WTC11 (cell line): Measurements from ENCODE around the gene LILRA6. TPM values are rescaled to one million over a fixed set of nuclear protein-coding genes. Genes with fewer than 3 reads are reported as not detected.

Experiments used
- ATAC-seq: fragments of 200-7000 bp; cut with Tn5 transposase; 2 replicates; pipeline ENCODE4 v1.10.0; 2021; ENCODE audit warnings: mild to moderate bottlenecking, moderate library complexity
- CTCF ChIA-PET: fragments of 300-600 bp; sonication (Branson Sonifier 250); formaldehyde crosslinking; loops from one replicate; lab custom pipeline; 2021; ENCODE audit warnings: antibody characterized with exemption; lab: Charles Lee
- POLR2A ChIA-PET: fragments of 350-600 bp; sonication (Branson Sonifier 250); formaldehyde crosslinking; loops from one replicate; lab custom pipeline; 2021; ENCODE audit warnings: antibody characterized with exemption; lab: Charles Lee
- DNase-seq: peaks from one replicate; pipeline ENCODE4 v3.0.0; 2021; ENCODE audit warnings: low spot score
- H3K27ac Mint-ChIP-seq: 2 replicates; pipeline ENCODE4 v1.8.0; 2021; ENCODE audit warnings: mixed read lengths
- H3K27me3 Mint-ChIP-seq: 2 replicates; pipeline ENCODE4 v1.8.0; 2021; ENCODE audit warnings: low read depth, mild to moderate bottlenecking, moderate library complexity, mixed read lengths
- H3K36me3 Mint-ChIP-seq: 2 replicates; pipeline ENCODE4 v1.8.0; 2021; ENCODE audit warnings: mixed read lengths
- H3K4me1 Mint-ChIP-seq: 2 replicates; pipeline ENCODE4 v1.8.0; 2022; ENCODE audit warnings: mixed read lengths
- H3K4me3 Mint-ChIP-seq: 2 replicates; pipeline ENCODE4 v1.8.0; 2021; ENCODE audit warnings: mild to moderate bottlenecking, moderate library complexity, mixed read lengths
- H3K9me3 Mint-ChIP-seq: 2 replicates; pipeline ENCODE4 v1.8.0; 2021; ENCODE audit warnings: mixed read lengths
- AR ChIP-seq: fragments of 250-450 bp; sonication (Bioruptor Pico); IDR thresholded peaks from 2 replicates; pipeline ENCODE4 v1.9.0; 2021; ENCODE audit warnings: mild to moderate bottlenecking
- ATF2 ChIP-seq: sonication (generic); formaldehyde crosslinking; IDR thresholded peaks from 2 replicates; pipeline ENCODE4 v1.8.1; 2022; ENCODE audit warnings: low read depth, missing genetic modification reagents, borderline replicate concordance
- CBFB ChIP-seq: sonication (generic); formaldehyde crosslinking; IDR thresholded peaks from 2 replicates; pipeline ENCODE4 v1.8.1; 2022; ENCODE audit warnings: mild to moderate bottlenecking, low read depth, missing genetic modification reagents
- GABPB1 ChIP-seq: sonication (generic); formaldehyde crosslinking; IDR thresholded peaks from 2 replicates; pipeline ENCODE4 v1.8.1; 2023; ENCODE audit warnings: mild to moderate bottlenecking, missing genetic modification reagents
- GRHL2 ChIP-seq: fragments of 250-450 bp; sonication (Bioruptor Pico); IDR thresholded peaks from 2 replicates; pipeline ENCODE4 v1.8.0; 2022; ENCODE audit warnings: mild to moderate bottlenecking, moderate library complexity; ENCODE audit not compliant: insufficient replicate concordance, severe bottlenecking
- MYBL2 ChIP-seq: sonication (generic); formaldehyde crosslinking; IDR thresholded peaks from 2 replicates; pipeline ENCODE4 v1.8.1; 2023; ENCODE audit warnings: mild to moderate bottlenecking, moderate library complexity, missing genetic modification reagents
- NFATC4 ChIP-seq: fragments of 250-450 bp; sonication (Bioruptor Pico); IDR thresholded peaks from 2 replicates; pipeline ENCODE4 v1.9.0; 2021; ENCODE audit warnings: mild to moderate bottlenecking
- NR2C2 ChIP-seq: sonication (generic); formaldehyde crosslinking; IDR thresholded peaks from 2 replicates; pipeline ENCODE4 v1.8.0; 2022; ENCODE audit warnings: mild to moderate bottlenecking, missing genetic modification reagents
- NR3C1 ChIP-seq: sonication (generic); formaldehyde crosslinking; conservative IDR thresholded peaks from 2 replicates; pipeline ENCODE4 v1.8.1; 2023; ENCODE audit warnings: low read depth, mild to moderate bottlenecking, missing genetic modification reagents
- TP53 ChIP-seq: sonication (generic); formaldehyde crosslinking; IDR thresholded peaks from 2 replicates; pipeline ENCODE4 v1.8.1; 2023; ENCODE audit warnings: mild to moderate bottlenecking, missing genetic modification reagents
- ZNF121 ChIP-seq: sonication (generic); formaldehyde crosslinking; IDR thresholded peaks from 2 replicates; pipeline ENCODE4 v1.8.0; 2023; ENCODE audit warnings: missing genetic modification reagents
- ZNF532 ChIP-seq: fragments of 250-450 bp; sonication (Bioruptor Pico); IDR thresholded peaks from 2 replicates; pipeline ENCODE4 v1.9.0; 2021; ENCODE audit warnings: mild to moderate bottlenecking, borderline replicate concordance
- total RNA-seq: library from RNA; stranded (reverse); gene quantifications from 3 replicates; pipeline ENCODE4 v1.2.3, GENCODE V29; 2021
- TF ChIP-seq, protein P1 (sequence below): sonication (generic); formaldehyde crosslinking; IDR thresholded peaks from 2 replicates; pipeline ENCODE4 v1.8.0; 2022; ENCODE audit warnings: mild to moderate bottlenecking, missing genetic modification reagents
- TF ChIP-seq, protein P2 (sequence below): sonication (generic); formaldehyde crosslinking; IDR thresholded peaks from 2 replicates; pipeline ENCODE4 v1.8.1; 2023; ENCODE audit warnings: mild to moderate bottlenecking, missing genetic modification reagents
- TF ChIP-seq, protein P3 (sequence below): sonication (generic); formaldehyde crosslinking; conservative IDR thresholded peaks from 2 replicates; pipeline ENCODE4 v1.8.1; 2023; ENCODE audit warnings: mild to moderate bottlenecking, low read depth, missing genetic modification reagents, moderate library complexity
- TF ChIP-seq, protein P4 (sequence below): sonication (generic); formaldehyde crosslinking; IDR thresholded peaks from 2 replicates; pipeline ENCODE4 v1.8.1; 2022; ENCODE audit warnings: low read depth, mild to moderate bottlenecking, moderate library complexity, missing genetic modification reagents, borderline replicate concordance
- TF ChIP-seq, protein P5 (sequence below): sonication (generic); formaldehyde crosslinking; IDR thresholded peaks from 2 replicates; pipeline ENCODE4 v1.8.1; 2022; ENCODE audit warnings: missing genetic modification reagents, borderline replicate concordance

Gene LILRA6
- total RNA-seq, 1 experiment from 2014 or later: not detected

DNA sequence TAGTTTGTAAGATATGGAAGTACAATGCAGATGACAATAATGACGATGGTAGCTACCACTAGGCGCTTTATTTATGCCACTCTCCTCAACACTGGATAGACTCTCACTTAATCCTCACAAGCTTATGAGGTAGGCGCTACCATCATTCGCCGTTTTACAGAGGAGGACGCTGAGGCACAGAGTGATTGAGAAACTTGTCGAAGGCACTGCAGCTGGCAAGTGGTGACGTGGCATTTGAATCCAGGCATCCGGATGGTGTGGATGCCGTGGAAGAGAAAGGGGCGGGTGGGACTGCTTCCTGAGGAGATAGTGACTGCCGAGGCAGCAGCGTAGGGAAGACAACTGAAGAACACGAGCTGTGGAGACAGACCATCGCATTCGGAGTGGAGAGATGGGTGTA lies 43.2 kb downstream of the LILRA6 start:
- Mint-ChIP-seq H3K27ac (peak overlapping the region; percentile 96), H3K9me3 (no peaks in the 10 kb centered on the region), H3K4me3 (peak overlapping the region; percentile 100), H3K36me3 (peaks cover 49% of the 10 kb centered on the region), H3K27me3 (no peaks in the 10 kb centered on the region), H3K4me1 (peaks cover 39% of the 10 kb centered on the region)
- CTCF ChIA-PET: interaction anchor here (0.6 to 1.2 kb wide), 2 partner anchors 11 to 946 kb away, joined by 3 to 6 read pairs; partner anchors contain the start of gene MBOAT7
- ATAC-seq: no peak
- DNase-seq: no peak
- POLR2A ChIA-PET: interaction anchor here (2.0 kb wide), 1 partner anchor 9 kb away, joined by 7 read pairs; no protein-coding TSS in a partner anchor
- TF ChIP-seq NR2C2 (CRISPR knock-in tag): no peak
- no peak for TF ChIP-seq ATF2 (CRISPR knock-in tag)
- TF ChIP-seq TP53 (CRISPR knock-in tag): no peak
- TF ChIP-seq NR3C1: no peak
- TF ChIP-seq ZNF532 (CRISPR knock-in tag): no peak
- TF ChIP-seq, protein P1, sequence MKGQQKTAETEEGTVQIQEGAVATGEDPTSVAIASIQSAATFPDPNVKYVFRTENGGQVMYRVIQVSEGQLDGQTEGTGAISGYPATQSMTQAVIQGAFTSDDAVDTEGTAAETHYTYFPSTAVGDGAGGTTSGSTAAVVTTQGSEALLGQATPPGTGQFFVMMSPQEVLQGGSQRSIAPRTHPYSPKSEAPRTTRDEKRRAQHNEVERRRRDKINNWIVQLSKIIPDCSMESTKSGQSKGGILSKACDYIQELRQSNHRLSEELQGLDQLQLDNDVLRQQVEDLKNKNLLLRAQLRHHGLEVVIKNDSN (CRISPR knock-in tag): no peak
- TF ChIP-seq, protein P2, sequence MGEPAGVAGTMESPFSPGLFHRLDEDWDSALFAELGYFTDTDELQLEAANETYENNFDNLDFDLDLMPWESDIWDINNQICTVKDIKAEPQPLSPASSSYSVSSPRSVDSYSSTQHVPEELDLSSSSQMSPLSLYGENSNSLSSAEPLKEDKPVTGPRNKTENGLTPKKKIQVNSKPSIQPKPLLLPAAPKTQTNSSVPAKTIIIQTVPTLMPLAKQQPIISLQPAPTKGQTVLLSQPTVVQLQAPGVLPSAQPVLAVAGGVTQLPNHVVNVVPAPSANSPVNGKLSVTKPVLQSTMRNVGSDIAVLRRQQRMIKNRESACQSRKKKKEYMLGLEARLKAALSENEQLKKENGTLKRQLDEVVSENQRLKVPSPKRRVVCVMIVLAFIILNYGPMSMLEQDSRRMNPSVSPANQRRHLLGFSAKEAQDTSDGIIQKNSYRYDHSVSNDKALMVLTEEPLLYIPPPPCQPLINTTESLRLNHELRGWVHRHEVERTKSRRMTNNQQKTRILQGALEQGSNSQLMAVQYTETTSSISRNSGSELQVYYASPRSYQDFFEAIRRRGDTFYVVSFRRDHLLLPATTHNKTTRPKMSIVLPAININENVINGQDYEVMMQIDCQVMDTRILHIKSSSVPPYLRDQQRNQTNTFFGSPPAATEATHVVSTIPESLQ: no peak
- TF ChIP-seq GABPB1 (CRISPR knock-in tag): no peak
- TF ChIP-seq ZNF121 (CRISPR knock-in tag): no peak
- no peak for TF ChIP-seq MYBL2 (CRISPR knock-in tag)
- TF ChIP-seq, protein P3, sequence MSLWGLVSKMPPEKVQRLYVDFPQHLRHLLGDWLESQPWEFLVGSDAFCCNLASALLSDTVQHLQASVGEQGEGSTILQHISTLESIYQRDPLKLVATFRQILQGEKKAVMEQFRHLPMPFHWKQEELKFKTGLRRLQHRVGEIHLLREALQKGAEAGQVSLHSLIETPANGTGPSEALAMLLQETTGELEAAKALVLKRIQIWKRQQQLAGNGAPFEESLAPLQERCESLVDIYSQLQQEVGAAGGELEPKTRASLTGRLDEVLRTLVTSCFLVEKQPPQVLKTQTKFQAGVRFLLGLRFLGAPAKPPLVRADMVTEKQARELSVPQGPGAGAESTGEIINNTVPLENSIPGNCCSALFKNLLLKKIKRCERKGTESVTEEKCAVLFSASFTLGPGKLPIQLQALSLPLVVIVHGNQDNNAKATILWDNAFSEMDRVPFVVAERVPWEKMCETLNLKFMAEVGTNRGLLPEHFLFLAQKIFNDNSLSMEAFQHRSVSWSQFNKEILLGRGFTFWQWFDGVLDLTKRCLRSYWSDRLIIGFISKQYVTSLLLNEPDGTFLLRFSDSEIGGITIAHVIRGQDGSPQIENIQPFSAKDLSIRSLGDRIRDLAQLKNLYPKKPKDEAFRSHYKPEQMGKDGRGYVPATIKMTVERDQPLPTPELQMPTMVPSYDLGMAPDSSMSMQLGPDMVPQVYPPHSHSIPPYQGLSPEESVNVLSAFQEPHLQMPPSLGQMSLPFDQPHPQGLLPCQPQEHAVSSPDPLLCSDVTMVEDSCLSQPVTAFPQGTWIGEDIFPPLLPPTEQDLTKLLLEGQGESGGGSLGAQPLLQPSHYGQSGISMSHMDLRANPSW (CRISPR knock-in tag): no peak
- TF ChIP-seq, protein P4, sequence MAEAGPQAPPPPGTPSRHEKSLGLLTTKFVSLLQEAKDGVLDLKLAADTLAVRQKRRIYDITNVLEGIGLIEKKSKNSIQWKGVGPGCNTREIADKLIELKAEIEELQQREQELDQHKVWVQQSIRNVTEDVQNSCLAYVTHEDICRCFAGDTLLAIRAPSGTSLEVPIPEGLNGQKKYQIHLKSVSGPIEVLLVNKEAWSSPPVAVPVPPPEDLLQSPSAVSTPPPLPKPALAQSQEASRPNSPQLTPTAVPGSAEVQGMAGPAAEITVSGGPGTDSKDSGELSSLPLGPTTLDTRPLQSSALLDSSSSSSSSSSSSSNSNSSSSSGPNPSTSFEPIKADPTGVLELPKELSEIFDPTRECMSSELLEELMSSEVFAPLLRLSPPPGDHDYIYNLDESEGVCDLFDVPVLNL (CRISPR knock-in tag): no peak
- TF ChIP-seq CBFB: no peak
- no peak for TF ChIP-seq AR (CRISPR knock-in tag)
- no peak for TF ChIP-seq GRHL2 (CRISPR knock-in tag)
- no peak for TF ChIP-seq NFATC4
- TF ChIP-seq, protein P5, sequence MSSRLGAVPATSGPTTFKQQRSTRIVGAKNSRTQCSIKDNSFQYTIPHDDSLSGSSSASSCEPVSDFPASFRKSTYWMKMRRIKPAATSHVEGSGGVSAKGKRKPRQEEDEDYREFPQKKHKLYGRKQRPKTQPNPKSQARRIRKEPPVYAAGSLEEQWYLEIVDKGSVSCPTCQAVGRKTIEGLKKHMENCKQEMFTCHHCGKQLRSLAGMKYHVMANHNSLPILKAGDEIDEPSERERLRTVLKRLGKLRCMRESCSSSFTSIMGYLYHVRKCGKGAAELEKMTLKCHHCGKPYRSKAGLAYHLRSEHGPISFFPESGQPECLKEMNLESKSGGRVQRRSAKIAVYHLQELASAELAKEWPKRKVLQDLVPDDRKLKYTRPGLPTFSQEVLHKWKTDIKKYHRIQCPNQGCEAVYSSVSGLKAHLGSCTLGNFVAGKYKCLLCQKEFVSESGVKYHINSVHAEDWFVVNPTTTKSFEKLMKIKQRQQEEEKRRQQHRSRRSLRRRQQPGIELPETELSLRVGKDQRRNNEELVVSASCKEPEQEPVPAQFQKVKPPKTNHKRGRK: no peak
